ENCODE data around the gene PBOV1.
"Not testable (repeated sequence)": the region's sequence is repeated elsewhere in the genome, so short reads cannot be mapped to it uniquely, and the experiment has no call there.

The PBOV1 gene

DNA sequence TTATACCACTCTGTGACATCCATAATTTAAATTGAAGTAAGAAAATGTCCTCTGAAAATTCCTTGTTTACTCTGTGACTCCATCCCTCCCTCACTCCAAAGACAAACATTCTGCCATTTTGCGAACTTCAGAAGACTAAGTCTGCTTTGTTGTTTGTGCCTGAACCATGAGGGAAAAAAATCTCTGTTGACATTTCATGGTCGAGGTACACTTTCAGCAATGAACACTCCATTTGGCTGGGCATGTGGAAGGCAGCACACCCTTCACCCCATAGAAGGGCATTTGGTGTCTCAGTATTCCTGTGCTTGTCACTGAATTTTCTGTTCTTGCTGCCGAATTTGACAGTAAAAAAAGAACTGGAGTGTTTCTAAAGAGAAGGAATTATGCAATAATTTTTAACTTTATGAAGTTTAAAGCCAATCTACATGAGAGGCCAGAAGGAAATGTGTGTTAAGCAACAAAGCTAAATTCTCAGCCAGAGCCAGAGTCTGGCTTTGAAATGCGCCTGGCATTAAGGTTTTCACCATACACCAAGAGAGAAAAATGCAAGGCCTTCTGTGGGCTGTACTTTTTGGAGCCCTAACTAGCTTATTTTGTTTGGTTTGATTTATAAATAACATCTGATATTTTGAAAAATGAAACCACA lies 4.7 kb upstream of the PBOV1 start:
- Histone ChIP-seq H3K27me3 (ENCODE audit: control insufficient read depth, insufficient read depth, low read length) (no peaks in the 10 kb centered on the region), H3K27ac (ENCODE audit: low read length) (no peak overlapping the region), H3K9ac (ENCODE audit: low read length) (no peak overlapping the region), H3K4me3 (ENCODE audit: low read length) (no peak overlapping the region), H3K9me3 (ENCODE audit: control insufficient read depth, low read depth, low read length) (no peaks in the 10 kb centered on the region), H3K36me3 (ENCODE audit: control insufficient read depth, low read depth, low read length) (no peaks in the 10 kb centered on the region), H3K4me1 (ENCODE audit: control insufficient read depth, low read depth, low read length) (peaks cover 5% of the 10 kb centered on the region)

GRCh38 chr6:138219901-138220300 lies 1.6 kb upstream of the PBOV1 start:
- Histone ChIP-seq H3K9me3 (ENCODE audit: control insufficient read depth, low read depth, low read length) (no peaks in the 10 kb centered on the region), H3K4me1 (ENCODE audit: control insufficient read depth, low read depth, low read length) (peaks cover 5% of the 10 kb centered on the region), H3K36me3 (ENCODE audit: control insufficient read depth, low read depth, low read length) (no peaks in the 10 kb centered on the region), H3K27ac (ENCODE audit: low read length) (no peak overlapping the region), H3K9ac (ENCODE audit: low read length) (no peak overlapping the region), H3K4me3 (ENCODE audit: low read length) (no peak overlapping the region), H3K27me3 (ENCODE audit: control insufficient read depth, insufficient read depth, low read length) (no peaks in the 10 kb centered on the region)

GRCh38 chr6:138219398-138219797 lies 1.1 kb upstream of the PBOV1 start:
- Histone ChIP-seq H3K36me3 (ENCODE audit: control insufficient read depth, low read depth, low read length) (no peaks in the 10 kb centered on the region), H3K27me3 (ENCODE audit: control insufficient read depth, insufficient read depth, low read length) (no peaks in the 10 kb centered on the region), H3K4me3 (ENCODE audit: low read length) (no peak overlapping the region), H3K4me1 (ENCODE audit: control insufficient read depth, low read depth, low read length) (peaks cover 5% of the 10 kb centered on the region), H3K9ac (ENCODE audit: low read length) (no peak overlapping the region), H3K27ac (ENCODE audit: low read length) (no peak overlapping the region), H3K9me3 (ENCODE audit: control insufficient read depth, low read depth, low read length) (no peaks in the 10 kb centered on the region)

DNA sequence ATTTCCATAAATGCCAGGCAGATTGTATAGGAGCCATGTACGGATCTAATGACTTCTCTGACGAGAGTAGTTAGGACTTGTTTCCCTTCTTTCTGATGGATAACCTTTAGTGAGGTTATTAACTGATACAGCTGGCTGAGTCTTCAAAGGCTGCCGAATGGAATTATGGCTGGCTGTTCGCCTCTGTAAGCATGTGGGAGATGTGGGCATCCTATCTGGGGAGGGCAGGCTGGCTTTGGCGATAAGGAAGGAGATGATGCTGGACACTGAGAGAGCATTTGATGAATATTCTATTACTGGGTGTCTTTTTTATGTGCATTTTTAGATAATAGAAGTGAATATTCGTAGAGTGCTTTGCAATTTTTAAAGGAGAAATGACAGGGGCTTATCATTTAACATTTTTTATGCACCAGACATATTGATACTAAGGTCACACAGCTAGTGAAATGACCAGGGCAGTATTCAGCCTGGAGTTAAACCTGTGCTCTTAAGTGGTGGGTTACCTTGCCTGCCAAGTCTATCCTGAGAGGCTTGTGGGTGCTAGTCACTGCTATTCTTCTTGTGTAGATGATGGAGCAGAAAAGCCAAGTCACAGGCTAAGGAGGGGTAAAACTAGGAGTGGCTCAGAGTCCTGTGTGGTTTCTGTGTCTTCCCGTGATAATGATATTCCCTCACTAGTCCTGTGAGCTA lies 3.1 kb downstream of the PBOV1 start:
- Histone ChIP-seq H3K27me3 (ENCODE audit: control insufficient read depth, insufficient read depth, low read length) (no peaks in the 10 kb centered on the region), H3K4me1 (ENCODE audit: control insufficient read depth, low read depth, low read length) (no peaks in the 10 kb centered on the region), H3K9ac (ENCODE audit: low read length) (no peak overlapping the region), H3K9me3 (ENCODE audit: control insufficient read depth, low read depth, low read length) (no peaks in the 10 kb centered on the region), H3K27ac (ENCODE audit: low read length) (no peak overlapping the region), H3K36me3 (ENCODE audit: control insufficient read depth, low read depth, low read length) (no peaks in the 10 kb centered on the region), H3K4me3 (ENCODE audit: low read length) (no peak overlapping the region)

- H3K27me3 ChIP-seq (ENCODE audit: control insufficient read depth, insufficient read depth, low read length); H3K9ac ChIP-seq (ENCODE audit: low read length); H3K36me3 ChIP-seq (ENCODE audit: control insufficient read depth, low read depth, low read length); H3K9me3 ChIP-seq (ENCODE audit: control insufficient read depth, low read depth, low read length); H3K4me3 ChIP-seq (ENCODE audit: low read length); H3K27ac ChIP-seq (ENCODE audit: low read length); H3K4me1 ChIP-seq (ENCODE audit: control insufficient read depth, low read depth, low read length): not testable (repeated sequence)
These were observed 5.8 kb downstream of the PBOV1 start for GRCh38 chr6:138212530-138212929.

DNA sequence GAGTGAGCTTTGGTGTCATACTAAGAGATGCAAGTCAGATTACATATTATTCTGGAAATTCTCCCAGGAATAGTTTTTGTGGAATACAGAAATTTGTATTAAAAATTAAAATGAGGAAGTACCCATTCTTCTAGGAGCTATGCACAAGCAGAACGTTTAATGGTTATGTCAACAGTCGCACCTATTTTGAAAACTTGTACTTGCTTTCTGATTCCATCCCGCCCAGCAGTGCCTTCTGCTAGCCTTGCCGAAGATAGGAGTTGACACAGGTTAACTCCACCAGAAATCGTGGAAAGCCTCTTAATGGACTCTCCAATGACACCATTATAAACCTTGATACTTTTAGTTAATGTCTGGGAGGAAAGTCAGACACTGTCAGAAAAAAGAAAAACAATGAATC lies 6.7 kb downstream of the PBOV1 start:
- Histone ChIP-seq H3K4me1 (ENCODE audit: control insufficient read depth, low read depth, low read length) (no peaks in the 10 kb centered on the region), H3K9ac (ENCODE audit: low read length) (no peak overlapping the region), H3K27me3 (ENCODE audit: control insufficient read depth, insufficient read depth, low read length) (no peaks in the 10 kb centered on the region), H3K27ac (ENCODE audit: low read length) (no peak overlapping the region), H3K36me3 (ENCODE audit: control insufficient read depth, low read depth, low read length) (peaks cover 2% of the 10 kb centered on the region), H3K9me3 (ENCODE audit: control insufficient read depth, low read depth, low read length) (no peaks in the 10 kb centered on the region), H3K4me3 (ENCODE audit: low read length) (no peak overlapping the region)

DNA sequence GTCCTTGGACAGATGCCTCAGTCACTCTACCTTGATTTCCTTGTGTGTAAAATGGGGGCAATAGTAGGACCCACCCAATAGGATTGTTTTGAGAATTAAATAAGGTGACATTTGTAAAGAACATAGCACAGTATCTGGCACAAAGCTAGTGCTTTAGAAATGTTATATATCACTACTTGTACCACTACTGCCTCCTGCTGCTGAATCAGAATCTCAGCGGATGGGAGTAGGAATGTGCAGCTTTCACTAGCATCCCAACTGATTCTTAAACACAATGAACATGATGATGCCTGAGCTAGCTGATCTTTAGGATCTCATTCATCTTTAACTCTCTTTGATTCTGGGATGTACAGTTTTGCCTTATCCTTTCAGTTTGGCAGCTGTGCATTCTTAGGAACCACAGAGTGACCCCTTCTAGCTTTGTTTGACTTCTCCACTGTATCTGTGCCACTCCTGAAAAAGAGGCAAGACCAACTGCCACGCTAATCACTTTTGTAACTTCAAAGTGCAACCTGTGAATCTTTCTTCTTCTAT lies 7.2 kb downstream of the PBOV1 start:
- no peak overlapping the region for H3K4me3 ChIP-seq (ENCODE audit: low read length)
- peaks cover 2% of the 10 kb centered on the region for H3K36me3 ChIP-seq (ENCODE audit: control insufficient read depth, low read depth, low read length)
- no peaks in the 10 kb centered on the region for H3K27me3 ChIP-seq (ENCODE audit: control insufficient read depth, insufficient read depth, low read length)
- no peak overlapping the region for H3K27ac ChIP-seq (ENCODE audit: low read length)
- no peak overlapping the region for H3K9ac ChIP-seq (ENCODE audit: low read length)
- no peaks in the 10 kb centered on the region for H3K9me3 ChIP-seq (ENCODE audit: control insufficient read depth, low read depth, low read length)
- H3K4me1 ChIP-seq (ENCODE audit: control insufficient read depth, low read depth, low read length): no peaks in the 10 kb centered on the region

DNA sequence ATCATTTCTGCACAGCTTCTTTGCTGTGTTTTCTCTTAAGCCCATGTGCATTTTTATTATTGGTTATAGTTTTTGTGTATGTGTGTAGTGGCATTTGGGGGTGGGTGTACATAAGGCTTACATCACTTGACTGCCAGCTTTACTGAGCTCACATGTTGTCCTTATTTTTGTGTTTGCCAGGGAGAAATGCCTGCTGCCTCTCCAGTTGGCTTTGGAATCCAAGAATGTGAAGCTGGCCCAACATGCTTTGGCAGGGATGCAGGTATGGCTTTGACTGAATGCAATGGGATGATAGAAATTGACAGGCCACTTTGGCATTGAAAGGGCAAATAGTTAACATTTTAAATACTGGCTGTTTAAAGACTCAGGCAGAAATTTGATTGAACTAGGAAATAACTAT lies 11.4 kb downstream of the PBOV1 start:
- Histone ChIP-seq H3K9me3 (ENCODE audit: control insufficient read depth, low read depth, low read length) (no peaks in the 10 kb centered on the region), H3K27me3 (ENCODE audit: control insufficient read depth, insufficient read depth, low read length) (no peaks in the 10 kb centered on the region), H3K9ac (ENCODE audit: low read length) (no peak overlapping the region), H3K27ac (ENCODE audit: low read length) (no peak overlapping the region), H3K36me3 (ENCODE audit: control insufficient read depth, low read depth, low read length) (peaks cover 2% of the 10 kb centered on the region), H3K4me1 (ENCODE audit: control insufficient read depth, low read depth, low read length) (no peaks in the 10 kb centered on the region), H3K4me3 (ENCODE audit: low read length) (no peak overlapping the region)

DNA sequence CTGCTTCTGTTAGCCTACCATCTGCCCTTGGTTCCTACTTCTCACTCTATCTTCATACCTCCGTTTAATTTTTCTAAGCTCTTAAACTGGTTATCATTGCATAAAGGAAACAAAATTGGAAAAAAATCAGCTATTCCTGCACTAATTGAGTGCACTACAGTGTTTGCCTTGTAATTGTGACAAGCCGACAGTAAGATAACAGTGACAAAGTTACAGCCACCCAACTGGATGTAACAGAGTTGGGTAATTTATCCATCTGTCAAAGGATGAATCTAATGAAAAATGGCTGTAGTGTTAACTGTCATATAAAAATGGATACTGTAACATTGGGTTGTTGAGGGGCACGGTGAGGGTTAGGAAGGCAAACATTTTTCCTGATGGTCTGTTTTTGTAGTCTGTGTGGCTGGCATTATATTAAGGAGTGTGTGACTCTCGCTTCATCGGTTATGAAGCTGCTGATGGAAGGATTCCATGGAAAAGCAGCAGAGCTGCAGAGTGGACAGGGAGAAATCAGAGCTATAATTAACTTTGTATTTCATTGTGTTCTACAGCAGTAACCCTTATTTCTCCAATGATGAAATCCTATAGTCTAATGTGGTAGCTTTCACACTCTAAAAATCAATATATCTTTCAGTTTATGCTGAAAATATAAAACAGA lies 12.7 kb downstream of the PBOV1 start:
- no peaks in the 10 kb centered on the region for H3K9me3 ChIP-seq (ENCODE audit: control insufficient read depth, low read depth, low read length)

GRCh38 chr6:138204792-138205384 lies 13.4 kb downstream of the PBOV1 start:
- Histone ChIP-seq H3K9me3 (ENCODE audit: control insufficient read depth, low read depth, low read length) (no peaks in the 10 kb centered on the region), H3K4me3 (ENCODE audit: low read length) (no peak overlapping the region), H3K27ac (ENCODE audit: low read length) (no peak overlapping the region), H3K4me1 (ENCODE audit: control insufficient read depth, low read depth, low read length) (no peaks in the 10 kb centered on the region), H3K36me3 (ENCODE audit: control insufficient read depth, low read depth, low read length) (peaks cover 1% of the 10 kb centered on the region), H3K9ac (ENCODE audit: low read length) (no peak overlapping the region), H3K27me3 (ENCODE audit: control insufficient read depth, insufficient read depth, low read length) (no peaks in the 10 kb centered on the region)

More for the DNA sequence above, 12.7 kb downstream of the PBOV1 start:
- Histone ChIP-seq H3K4me1 (ENCODE audit: control insufficient read depth, low read depth, low read length) (no peaks in the 10 kb centered on the region), H3K27ac (ENCODE audit: low read length) (no peak overlapping the region), H3K4me3 (ENCODE audit: low read length) (no peak overlapping the region), H3K36me3 (ENCODE audit: control insufficient read depth, low read depth, low read length) (peaks cover 2% of the 10 kb centered on the region), H3K27me3 (ENCODE audit: control insufficient read depth, insufficient read depth, low read length) (no peaks in the 10 kb centered on the region), H3K9ac (ENCODE audit: low read length) (no peak overlapping the region)

GRCh38 chr6:138204303-138204702 lies 14.0 kb downstream of the PBOV1 start:
- no peaks in the 10 kb centered on the region for H3K9me3 ChIP-seq (ENCODE audit: control insufficient read depth, low read depth, low read length)
- no peaks in the 10 kb centered on the region for H3K36me3 ChIP-seq (ENCODE audit: control insufficient read depth, low read depth, low read length)
- no peak overlapping the region for H3K4me3 ChIP-seq (ENCODE audit: low read length)
- no peak overlapping the region for H3K27ac ChIP-seq (ENCODE audit: low read length)
- no peak overlapping the region for H3K9ac ChIP-seq (ENCODE audit: low read length)
- H3K27me3 ChIP-seq (ENCODE audit: control insufficient read depth, insufficient read depth, low read length): no peaks in the 10 kb centered on the region
- H3K4me1 ChIP-seq (ENCODE audit: control insufficient read depth, low read depth, low read length): no peaks in the 10 kb centered on the region
